Activated CD8-positive, alpha-beta T cell treated with anti-CD3 and anti-CD28 coated beads, Interleukin-2, amount 10 ng/mL, durations not matched to agents 7 days and 5 days (primary cell): ENCODE results near the gene CAMK2N2. TPM values are rescaled to one million over a fixed set of nuclear protein-coding genes. Genes with fewer than 3 reads are reported as not detected.

Experiments
- ATAC-seq: fragments of 150-1000 bp; cut with Tn5 transposase; one replicate; pipeline ENCODE4 v1.10.0; 2021; ENCODE audit warnings: moderate library complexity
- CTCF ChIA-PET: fragments of 350-600 bp; sonication (Branson Sonifier 250); formaldehyde crosslinking; loops from one replicate; lab custom pipeline; 2021; ENCODE audit warnings: antibody characterized with exemption; lab: Charles Lee
- POLR2A ChIA-PET: fragments of 350-600 bp; sonication (Branson Sonifier 250); formaldehyde crosslinking; loops from one replicate; lab custom pipeline; 2021; ENCODE audit warnings: antibody characterized with exemption; lab: Charles Lee
- DNase-seq: peaks from one replicate; pipeline ENCODE4 v3.0.0-alpha.2; 2020
- H3K27ac Mint-ChIP-seq: one replicate; pipeline ENCODE4 v1.8.0; 2021; ENCODE audit warnings: mild to moderate bottlenecking, mixed read lengths
- H3K27me3 Mint-ChIP-seq: one replicate; pipeline ENCODE4 v1.8.0; 2021; ENCODE audit warnings: low read depth, mixed read lengths
- H3K36me3 Mint-ChIP-seq: one replicate; pipeline ENCODE4 v1.8.0; 2021; ENCODE audit warnings: low read depth, mixed read lengths
- H3K4me1 Mint-ChIP-seq: one replicate; pipeline ENCODE4 v1.8.0; 2021; ENCODE audit warnings: low read depth, mixed read lengths
- H3K4me3 Mint-ChIP-seq: one replicate; pipeline ENCODE4 v1.8.0; 2021; ENCODE audit warnings: mild to moderate bottlenecking, mixed read lengths
- H3K9me3 Mint-ChIP-seq: one replicate; pipeline ENCODE4 v1.8.0; 2022; ENCODE audit warnings: mixed read lengths; ENCODE audit not compliant: insufficient read depth
- total RNA-seq, 2 experiments: library from RNA; stranded (reverse); gene quantifications; one replicate each; pipeline ENCODE4 v1.2.3, GENCODE V29; 2021

Gene CAMK2N2
- not detected for total RNA-seq

DNA sequence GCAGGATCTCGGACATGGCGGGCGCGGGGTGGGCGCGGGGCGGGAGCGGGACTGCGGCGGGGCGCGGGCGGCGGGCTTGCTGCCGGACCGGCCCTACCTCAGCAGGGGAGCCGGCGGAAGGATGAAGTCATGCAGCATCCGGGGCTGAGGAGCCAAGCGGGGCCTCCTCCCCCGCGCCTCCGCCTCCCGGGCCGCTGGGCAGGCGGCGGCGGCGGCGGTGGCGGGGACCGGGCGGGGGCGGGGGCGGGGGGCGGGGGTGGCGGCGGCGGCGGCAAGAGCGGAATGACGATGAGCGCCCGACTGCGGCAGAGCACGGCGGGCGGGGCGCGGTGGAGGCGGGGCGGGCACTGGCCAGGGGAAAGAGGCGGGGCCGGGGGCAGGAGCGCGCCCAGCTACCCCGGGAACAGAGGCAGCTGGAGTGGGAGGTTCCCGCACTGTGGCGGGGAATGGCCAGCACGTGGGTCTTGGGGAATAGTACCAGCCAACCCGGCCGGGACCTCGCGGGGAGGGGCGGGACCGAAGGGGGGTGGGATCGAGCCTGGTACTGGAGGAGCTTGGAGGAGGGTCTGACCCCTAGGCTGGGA, at the start of gene CAMK2N2:
CAMK2N2 (minus strand) TSS at position 284 of the 584 bp plus-strand sequence; CDS start at position 16, 268 bp downstream.
- DNase-seq = peak; percentile 61
- H3K4me3 Mint-ChIP-seq = peak within 1 kb of the TSS; percentile 80
- ChIA-PET CTCF (interaction anchor here (0.5 to 1.2 kb wide), 3 partner anchors 10 to 366 kb away, joined by 3 read pairs; no protein-coding TSS in a partner anchor), POLR2A (no interaction called here)
- peaks cover 30% of the 10 kb centered on the region for H3K27me3 Mint-ChIP-seq
- H3K27ac Mint-ChIP-seq = peak within 1 kb of the TSS; percentile 55
- peaks cover 20% of the 10 kb centered on the region for H3K4me1 Mint-ChIP-seq
- H3K36me3 Mint-ChIP-seq = peaks cover 12% of the 10 kb centered on the region
- no peaks in the 10 kb centered on the region for H3K9me3 Mint-ChIP-seq
- ATAC-seq = peak; percentile 69

DNA sequence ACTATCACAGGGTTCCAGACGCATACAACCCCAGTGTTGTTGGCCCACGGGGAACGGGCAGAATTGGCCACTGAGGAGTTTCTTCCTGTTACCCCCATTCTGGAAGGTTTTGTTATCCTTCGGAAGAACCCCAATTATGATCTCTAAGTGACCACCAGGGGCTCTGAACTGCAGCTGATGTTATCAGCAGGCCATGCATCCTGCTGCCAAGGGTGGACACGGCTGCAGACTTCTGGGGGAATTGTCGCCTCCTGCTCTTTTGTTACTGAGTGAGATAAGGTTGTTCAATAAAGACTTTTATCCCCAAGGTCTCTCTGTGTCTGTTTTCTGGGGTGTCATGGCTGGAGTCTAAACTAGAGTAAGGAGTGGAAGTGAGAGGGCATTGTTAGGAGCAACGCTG, 47.4 kb upstream of the CAMK2N2 start:
- Mint-ChIP-seq H3K9me3 (no peaks in the 10 kb centered on the region), H3K36me3 (peaks cover 53% of the 10 kb centered on the region), H3K4me1 (no peaks in the 10 kb centered on the region), H3K27ac (no peak overlapping the region), H3K4me3 (no peak overlapping the region), H3K27me3 (no peaks in the 10 kb centered on the region)
- DNase-seq = no peak
- CTCF ChIA-PET = no interaction called here
- POLR2A ChIA-PET = no interaction called here
- no peak for ATAC-seq

DNA sequence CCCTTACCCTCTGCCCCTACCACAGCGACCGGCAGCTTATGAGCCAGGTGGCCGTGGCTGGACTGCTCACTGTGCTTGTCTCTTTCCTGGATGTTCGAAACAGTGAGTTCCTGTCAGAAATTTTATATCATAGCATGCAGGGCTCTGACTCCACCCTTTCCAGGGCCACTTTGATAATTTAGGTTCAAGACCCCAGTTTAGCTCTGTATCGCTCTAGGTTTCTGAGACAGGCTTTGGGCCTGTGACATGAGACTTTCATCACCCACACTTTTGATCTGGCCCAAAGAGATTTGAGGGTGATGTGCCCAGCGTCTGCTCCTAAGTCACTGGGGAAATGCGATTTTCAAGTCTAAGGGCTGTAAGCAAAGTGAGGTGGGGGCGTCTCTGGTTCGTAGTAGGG, 46.6 kb upstream of the CAMK2N2 start:
- H3K4me3 Mint-ChIP-seq = no peak overlapping the region

DNA sequence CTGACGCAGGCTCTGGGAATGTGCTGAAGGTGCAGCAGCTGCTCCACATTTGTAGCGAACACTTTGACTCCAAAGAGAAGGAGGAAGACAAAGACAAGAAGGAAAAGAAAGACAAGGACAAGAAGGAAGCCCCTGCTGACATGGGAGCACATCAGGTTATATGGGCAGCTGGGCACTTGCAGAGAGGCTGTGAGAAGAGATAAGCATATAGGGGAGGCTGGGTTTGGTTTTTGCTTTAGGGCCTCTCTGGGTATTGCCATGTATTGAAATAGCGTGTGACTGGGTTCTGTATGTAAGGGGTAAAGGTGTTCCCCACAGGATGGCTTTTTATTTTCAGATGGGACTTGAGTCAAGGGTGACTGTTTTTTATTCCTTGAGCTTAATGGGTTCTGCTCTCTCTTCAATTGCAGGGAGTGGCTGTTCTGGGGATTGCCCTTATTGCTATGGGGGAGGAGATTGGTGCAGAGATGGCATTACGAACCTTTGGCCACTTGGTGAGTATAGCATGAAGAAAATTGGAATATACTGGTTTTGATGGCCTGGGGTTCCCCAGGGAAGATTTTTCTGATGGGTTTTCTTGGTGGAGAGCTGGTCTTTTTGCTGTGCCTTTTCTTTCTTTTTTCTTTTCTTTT, 45.1 kb upstream of the CAMK2N2 start:
- CTCF ChIA-PET = interaction anchor here (0.8 to 1.8 kb wide), 5 partner anchors 9 to 65 kb away, joined by 3 to 6 read pairs (median 4); no protein-coding TSS in a partner anchor

More for the DNA sequence above, 46.6 kb upstream of the CAMK2N2 start:
- POLR2A ChIA-PET = no interaction called here
- ATAC-seq = no peak
- CTCF ChIA-PET = no interaction called here
- Mint-ChIP-seq H3K27ac (no peak overlapping the region), H3K4me1 (no peaks in the 10 kb centered on the region), H3K9me3 (no peaks in the 10 kb centered on the region), H3K36me3 (peaks cover 61% of the 10 kb centered on the region), H3K27me3 (no peaks in the 10 kb centered on the region)
- no peak for DNase-seq

DNA sequence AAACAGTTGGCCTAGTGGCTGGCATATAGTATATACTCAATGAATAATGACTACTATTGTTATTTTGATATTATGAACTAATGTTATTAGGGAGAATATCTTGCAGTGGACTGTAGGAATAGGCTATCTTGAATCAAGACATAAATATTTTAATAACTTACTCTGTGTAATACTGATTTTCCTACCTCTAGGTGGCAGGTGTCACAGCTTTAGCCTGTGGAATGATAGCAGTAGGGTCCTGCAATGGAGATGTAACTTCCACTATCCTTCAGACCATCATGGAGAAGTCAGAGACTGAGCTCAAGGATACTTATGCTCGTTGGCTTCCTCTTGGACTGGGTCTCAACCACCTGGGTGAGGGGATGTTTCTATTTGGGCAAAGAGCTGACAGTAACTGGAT, 44.2 kb upstream of the CAMK2N2 start:
- peak; percentile 59 for ATAC-seq
- H3K27me3 Mint-ChIP-seq = no peaks in the 10 kb centered on the region
- H3K27ac Mint-ChIP-seq = no peak overlapping the region
- H3K36me3 Mint-ChIP-seq = peaks cover 80% of the 10 kb centered on the region
- peaks cover 8% of the 10 kb centered on the region for H3K4me1 Mint-ChIP-seq
- H3K4me3 Mint-ChIP-seq = no peak overlapping the region
- POLR2A ChIA-PET = interaction anchor here (1.1 kb wide), 1 partner anchor 10 kb away, joined by 6 read pairs; no protein-coding TSS in a partner anchor
- no peaks in the 10 kb centered on the region for H3K9me3 Mint-ChIP-seq
- DNase-seq = no peak
- CTCF ChIA-PET = interaction anchor here (0.8 to 1.8 kb wide), 5 partner anchors 8 to 66 kb away, joined by 3 to 6 read pairs (median 4); no protein-coding TSS in a partner anchor

More for the DNA sequence above, 45.1 kb upstream of the CAMK2N2 start:
- DNase-seq (no peak), ATAC-seq (no peak)
- POLR2A ChIA-PET = interaction anchor here (1.1 kb wide), 1 partner anchor 9 kb away, joined by 6 read pairs; no protein-coding TSS in a partner anchor
- Mint-ChIP-seq H3K27me3 (no peaks in the 10 kb centered on the region), H3K4me1 (peaks cover 3% of the 10 kb centered on the region), H3K9me3 (no peaks in the 10 kb centered on the region), H3K36me3 (peaks cover 75% of the 10 kb centered on the region), H3K27ac (no peak overlapping the region), H3K4me3 (no peak overlapping the region)

DNA sequence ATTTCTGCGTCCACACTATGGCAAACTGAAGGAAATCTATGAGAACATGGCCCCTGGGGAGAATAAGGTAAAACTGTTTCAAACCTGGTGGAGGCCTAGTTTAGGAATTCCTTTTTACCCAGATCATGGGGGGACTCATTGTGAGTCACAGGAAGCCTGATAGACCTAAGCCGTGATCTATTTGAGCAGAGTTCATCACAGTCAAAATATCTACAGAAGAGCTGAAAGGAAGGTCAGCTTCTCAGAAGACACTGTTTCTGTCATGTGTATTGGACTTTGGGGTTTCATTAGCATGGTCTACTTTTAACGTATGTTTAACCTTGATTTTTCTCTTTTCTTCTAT, 39.0 kb upstream of the CAMK2N2 start:
- CTCF ChIA-PET = interaction anchor here (1.6 kb wide), 1 partner anchor 16 kb away, joined by 4 read pairs; no protein-coding TSS in a partner anchor
- Mint-ChIP-seq H3K27me3 (peaks cover 3% of the 10 kb centered on the region), H3K4me1 (peaks cover 27% of the 10 kb centered on the region), H3K4me3 (peak overlapping the region; percentile 95), H3K36me3 (peaks cover 49% of the 10 kb centered on the region), H3K27ac (no peak overlapping the region), H3K9me3 (no peaks in the 10 kb centered on the region)
- ATAC-seq = no peak
- DNase-seq = no peak
- POLR2A ChIA-PET = interaction anchor here (1.2 kb wide), 1 partner anchor 15 kb away, joined by 6 read pairs; no protein-coding TSS in a partner anchor

DNA sequence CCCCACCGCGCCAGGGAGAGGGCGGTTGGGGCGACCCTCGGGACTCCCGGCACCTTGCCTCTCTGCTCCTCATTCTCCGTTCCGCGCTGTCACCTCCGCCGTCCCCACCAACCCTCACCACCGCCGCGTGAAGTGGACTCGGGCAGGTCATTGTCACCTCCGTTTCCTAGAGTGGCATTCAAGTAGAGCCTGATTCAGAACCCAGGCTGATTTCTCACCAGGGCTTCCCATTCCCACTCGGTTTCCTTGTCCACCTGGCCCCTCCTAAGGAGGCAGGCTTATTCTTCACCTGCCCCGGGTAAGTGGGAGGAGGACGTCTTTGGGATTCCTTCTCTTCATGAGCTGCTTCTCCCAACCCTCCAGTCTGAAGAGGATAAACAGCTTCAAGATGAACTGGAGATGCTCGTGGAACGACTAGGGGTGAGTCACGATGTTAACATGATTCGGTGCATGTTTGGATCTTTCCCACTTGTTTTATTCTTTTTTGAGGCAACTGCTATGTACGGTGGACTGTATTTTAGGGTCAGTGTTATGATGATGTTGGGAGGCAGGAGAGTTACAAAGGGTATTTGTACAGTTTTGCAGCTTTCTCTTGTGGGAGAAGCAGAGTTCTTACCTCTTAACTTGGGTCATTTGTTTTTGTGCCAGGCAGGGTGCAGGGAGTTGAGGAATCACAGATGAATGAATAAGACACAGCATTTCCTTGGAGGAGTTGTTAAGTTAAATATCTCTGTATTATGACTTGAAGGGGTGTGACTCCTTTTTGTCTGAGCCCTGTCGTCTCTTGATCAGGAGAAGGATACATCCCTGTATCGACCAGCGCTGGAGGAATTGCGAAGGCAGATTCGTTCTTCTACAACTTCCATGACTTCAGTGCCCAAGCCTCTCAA, 38.4 kb upstream of the CAMK2N2 start:
- H3K27me3 Mint-ChIP-seq = peaks cover 7% of the 10 kb centered on the region

DNA sequence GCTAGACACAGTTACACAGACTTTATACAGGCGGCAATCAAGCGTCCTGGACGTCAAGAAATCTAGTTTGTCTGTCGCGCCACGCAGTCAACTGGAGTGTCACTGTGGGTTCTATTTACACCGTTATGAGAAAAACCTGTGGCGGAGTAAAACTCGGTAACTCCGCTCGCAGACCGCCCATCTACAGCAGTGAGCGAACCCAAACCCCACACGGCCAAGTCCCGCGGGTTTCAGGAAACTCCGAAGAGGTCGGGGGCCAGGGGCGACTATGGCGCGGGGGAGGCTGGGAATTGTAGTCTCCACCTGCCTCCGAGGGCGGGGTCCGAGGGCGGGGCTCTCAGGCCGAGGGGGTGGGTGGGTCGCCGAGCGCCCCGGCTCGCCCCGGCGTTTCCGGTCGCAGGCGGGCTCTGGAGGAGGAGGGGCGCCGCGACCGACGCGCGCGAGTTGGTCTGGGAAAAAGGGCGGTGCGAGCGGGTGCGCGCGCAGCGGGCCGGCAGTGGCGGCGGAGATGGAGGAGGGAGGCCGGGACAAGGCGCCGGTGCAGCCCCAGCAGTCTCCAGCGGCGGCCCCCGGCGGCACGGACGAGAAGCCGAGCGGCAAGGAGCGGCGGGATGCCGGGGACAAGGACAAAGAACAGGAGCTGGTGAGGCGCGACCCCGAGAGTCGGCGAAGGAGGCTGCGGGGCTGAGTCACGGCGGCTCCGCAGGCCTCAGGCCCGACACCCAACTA, 37.6 kb upstream of the CAMK2N2 start, which contains the start of gene PSMD2:
PSMD2 (plus strand) TSS at position 483 of the 729 bp plus-strand sequence; CDS start at position 509, 26 bp downstream.
- Mint-ChIP-seq H3K4me3 (peak within 1 kb of the TSS; percentile 95), H3K9me3 (no peaks in the 10 kb centered on the region)
- CTCF ChIA-PET = no interaction called here

More for the DNA sequence above, 38.4 kb upstream of the CAMK2N2 start:
- DNase-seq (no peak), ATAC-seq (no peak)
- H3K36me3 Mint-ChIP-seq = peaks cover 46% of the 10 kb centered on the region
- H3K27ac Mint-ChIP-seq = peak overlapping the region; percentile 87
- peak overlapping the region; percentile 95 for H3K4me3 Mint-ChIP-seq
- CTCF ChIA-PET = interaction anchor here (1.6 kb wide), 1 partner anchor 16 kb away, joined by 4 read pairs; no protein-coding TSS in a partner anchor
- no peaks in the 10 kb centered on the region for H3K9me3 Mint-ChIP-seq
- H3K4me1 Mint-ChIP-seq = peaks cover 27% of the 10 kb centered on the region
- POLR2A ChIA-PET = interaction anchor here (0.9 to 1.1 kb wide), 2 partner anchors 16 to 319 kb away, joined by 3 read pairs; no protein-coding TSS in a partner anchor

DNA sequence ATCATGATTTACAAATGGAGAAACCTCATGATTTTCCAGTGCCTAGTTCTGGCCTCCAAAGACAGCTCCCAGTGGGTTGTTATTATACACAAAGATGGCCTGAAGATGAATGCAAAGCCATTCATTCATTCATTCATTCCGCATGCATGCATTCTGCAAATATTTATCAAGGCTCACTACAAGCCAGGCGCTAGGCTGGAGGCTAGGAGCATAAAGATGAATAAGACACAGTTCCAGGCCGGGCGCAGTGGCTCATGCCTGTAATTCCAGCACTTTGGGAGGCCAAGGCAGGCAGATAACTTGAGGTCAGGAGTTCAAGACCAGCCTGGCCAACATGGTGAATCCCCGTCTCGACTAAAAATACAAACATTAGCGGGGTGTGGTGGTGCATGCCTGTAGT, 35.3 kb upstream of the CAMK2N2 start:
- Mint-ChIP-seq H3K4me1 (peaks cover 25% of the 10 kb centered on the region), H3K27me3 (peaks cover 11% of the 10 kb centered on the region), H3K36me3 (peaks cover 17% of the 10 kb centered on the region), H3K9me3 (no peaks in the 10 kb centered on the region), H3K27ac (no peak overlapping the region), H3K4me3 (no peak overlapping the region)
- ATAC-seq = no peak
- ChIA-PET POLR2A (no interaction called here), CTCF (no interaction called here)
- DNase-seq = no peak

More for the DNA sequence above, 37.6 kb upstream of the CAMK2N2 start, which contains the start of gene PSMD2:
- Mint-ChIP-seq H3K36me3 (peaks cover 39% of the 10 kb centered on the region), H3K27me3 (peaks cover 9% of the 10 kb centered on the region), H3K27ac (peak within 1 kb of the TSS; percentile 87), H3K4me1 (peaks cover 27% of the 10 kb centered on the region)
- DNase-seq (peak; percentile 99), ATAC-seq (peak; percentile 97)
- POLR2A ChIA-PET = interaction anchor here (0.9 to 1.1 kb wide), 2 partner anchors 17 to 318 kb away, joined by 3 read pairs; no protein-coding TSS in a partner anchor

DNA sequence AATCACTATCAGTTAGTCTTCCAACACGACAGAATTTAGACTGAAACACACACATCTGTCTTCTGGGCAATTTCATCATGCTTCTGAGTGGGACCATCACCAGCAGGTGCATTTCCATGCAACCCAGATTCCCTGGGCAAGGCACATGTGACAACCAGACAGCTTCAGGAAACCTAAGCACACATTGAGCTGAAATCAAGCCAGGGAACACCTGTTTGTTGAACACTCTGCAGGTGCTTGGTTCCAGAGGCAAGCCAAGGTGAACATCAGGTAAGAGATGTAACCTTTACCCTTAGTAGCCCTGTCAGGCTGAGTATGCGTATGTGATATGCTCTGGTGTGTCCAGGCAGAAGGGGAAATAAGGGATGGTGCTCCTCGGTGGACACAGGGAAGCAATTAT, 34.4 kb upstream of the CAMK2N2 start:
- ChIA-PET CTCF (interaction anchor here (1.4 to 3.6 kb wide), 2 partner anchors 68 to 411 kb away, joined by 3 to 11 read pairs; partner anchors contain the start of gene PARL), POLR2A (no interaction called here)
- no peaks in the 10 kb centered on the region for H3K9me3 Mint-ChIP-seq
- no peak overlapping the region for H3K4me3 Mint-ChIP-seq
- H3K36me3 Mint-ChIP-seq = peaks cover 12% of the 10 kb centered on the region
- no peak for ATAC-seq
- peaks cover 11% of the 10 kb centered on the region for H3K27me3 Mint-ChIP-seq
- no peak overlapping the region for H3K27ac Mint-ChIP-seq
- no peak for DNase-seq
- peaks cover 21% of the 10 kb centered on the region for H3K4me1 Mint-ChIP-seq
